H4 (cell line): Measurements from ENCODE around the gene ATF7IP2. TPM values are rescaled to one million over a fixed set of nuclear protein-coding genes. Genes with fewer than 3 reads are reported as not detected.
A peak's percentile ranks its signal among the peaks of the same experiment; 100 is the strongest.
"Not testable (repeated sequence)": the region's sequence is repeated elsewhere in the genome, so short reads cannot be mapped to it uniquely, and the experiment has no call there.

Experiments
- DNase-seq: peaks from one replicate; pipeline ENCODE4 v3.0.0-alpha.2; 2015; ENCODE audit warnings: low spot score
- total RNA-seq: library from RNA; depleted of rRNA; stranded (reverse); fragments of >200 nt; shearing (Covaris generic); gene quantifications from 2 replicates; pipeline ENCODE4 v1.2.3, GENCODE V29; 2014

Gene ATF7IP2
- total RNA-seq, 1 experiment from 2014 or later, result not detected

DNA sequence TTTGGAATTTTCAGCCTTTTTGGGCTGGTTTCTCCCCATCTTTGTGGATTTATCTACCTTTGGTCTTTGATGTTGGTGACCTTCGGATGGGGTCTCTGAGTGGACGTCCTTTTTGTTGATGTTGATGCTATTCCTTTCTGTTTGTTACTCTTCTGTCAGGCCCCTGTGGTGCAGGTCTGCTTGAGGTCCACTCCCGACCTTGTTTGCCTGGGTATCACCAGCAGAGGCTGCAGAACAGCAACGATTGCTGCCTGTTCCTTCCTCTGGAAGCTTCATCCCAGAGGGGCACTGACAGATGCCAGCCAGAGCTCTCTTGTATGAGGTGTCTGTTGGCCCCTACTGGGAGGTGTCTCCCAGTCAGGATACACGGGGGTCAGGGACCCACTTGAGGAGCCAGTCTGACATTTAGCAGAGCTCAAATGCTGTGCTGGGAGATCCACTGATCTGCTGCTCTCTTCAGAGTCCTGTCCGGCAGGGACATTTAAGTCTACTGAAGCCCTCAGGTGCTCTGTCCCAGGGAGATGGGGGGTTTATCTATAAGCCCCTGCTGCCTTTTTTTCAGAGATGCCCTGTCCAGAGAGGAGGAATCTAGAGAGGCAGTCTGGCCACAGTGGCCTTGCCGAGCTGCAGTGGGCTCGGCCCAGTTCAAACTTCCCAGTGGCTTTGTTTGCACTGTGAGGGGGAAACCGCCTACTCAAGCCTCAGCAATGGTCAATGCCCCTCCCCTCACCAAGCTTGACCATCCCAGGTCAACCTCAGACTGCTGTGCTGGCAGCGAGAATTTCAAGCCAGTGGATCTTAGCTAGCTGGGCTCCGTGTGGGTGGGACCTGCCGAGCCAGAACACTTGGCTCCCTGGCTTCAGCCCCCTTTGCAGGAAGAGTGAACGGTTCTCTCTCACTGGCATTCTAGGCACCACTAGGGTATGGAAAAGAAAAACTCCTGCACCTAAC is 66.6 kb downstream of the ATF7IP2 start:
- not testable (repeated sequence) for DNase-seq

DNA sequence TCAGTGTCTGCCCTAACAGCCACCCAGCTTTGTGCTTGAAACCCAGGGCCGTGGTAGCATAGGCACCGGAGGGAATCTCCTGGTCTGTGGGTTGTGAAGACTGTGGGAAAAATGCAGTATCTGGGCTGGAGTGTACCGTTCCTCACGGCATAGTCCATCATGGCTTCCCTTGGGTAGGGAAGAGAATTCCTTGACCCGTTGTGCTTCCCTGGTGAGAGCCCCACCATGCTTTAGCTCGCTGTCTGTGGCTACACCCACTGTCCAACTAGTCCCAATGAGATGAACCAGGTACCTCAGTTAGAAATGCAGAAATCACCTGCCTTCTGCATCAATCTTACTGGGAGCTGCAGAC is 67.3 kb downstream of the ATF7IP2 start:
- DNase-seq, result no peak

DNA sequence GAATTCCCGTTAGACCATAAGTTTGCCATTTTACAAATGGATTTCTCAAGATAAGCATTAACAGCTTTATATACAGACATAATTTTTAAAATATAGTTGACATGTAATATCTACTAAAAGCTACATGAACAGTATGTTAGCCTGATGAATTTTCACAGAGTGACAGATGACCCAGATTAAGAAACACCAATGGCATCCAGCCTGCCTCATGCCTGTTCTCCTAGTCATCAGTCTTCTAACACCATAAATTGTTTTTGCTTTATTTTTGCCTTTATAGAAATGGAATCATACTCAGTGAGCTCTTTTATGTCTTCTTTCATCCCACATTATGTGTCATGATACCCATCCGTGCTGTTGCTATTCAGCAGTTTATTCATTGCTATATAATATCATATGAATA is 80.0 kb downstream of the ATF7IP2 start:
- no peak for DNase-seq

DNA sequence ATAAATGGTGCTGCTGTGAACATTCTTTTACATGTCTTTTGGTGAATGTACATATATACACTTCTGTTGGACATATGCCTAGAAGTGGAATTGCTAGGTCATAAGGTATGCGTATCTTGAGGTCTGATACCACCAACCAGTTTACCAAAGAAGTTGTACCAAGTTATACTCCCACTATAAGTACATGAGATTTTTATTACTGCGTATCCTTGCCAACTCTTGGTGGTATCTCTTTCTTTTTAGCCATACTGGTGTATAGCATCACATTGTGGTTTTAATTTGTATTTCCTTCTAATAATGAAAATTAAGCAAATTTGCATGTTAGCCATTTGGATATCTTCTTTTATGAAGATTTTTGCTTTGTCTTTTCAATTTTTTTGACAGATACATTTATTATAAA is 80.5 kb downstream of the ATF7IP2 start:
- no peak for DNase-seq

DNA sequence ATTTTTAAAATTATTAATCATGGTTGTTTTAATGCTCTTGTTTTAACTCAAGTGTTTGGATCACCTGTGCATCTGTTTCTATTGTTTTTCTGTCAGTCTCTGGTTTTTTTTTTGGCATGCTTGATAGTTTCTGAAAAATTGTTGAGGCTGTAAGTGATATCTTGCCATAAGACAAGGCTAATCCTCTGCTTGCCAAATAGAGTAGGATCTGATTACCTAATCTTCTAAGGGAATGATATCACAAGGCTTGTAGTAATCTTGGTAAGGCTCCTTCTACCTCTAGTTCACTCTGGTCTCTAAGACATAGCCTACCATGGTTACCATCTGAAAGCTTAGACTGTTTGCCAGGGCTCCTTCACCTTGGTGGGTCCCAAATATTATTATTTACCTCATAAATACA is 81.0 kb downstream of the ATF7IP2 start:
- DNase-seq, result no peak

DNA sequence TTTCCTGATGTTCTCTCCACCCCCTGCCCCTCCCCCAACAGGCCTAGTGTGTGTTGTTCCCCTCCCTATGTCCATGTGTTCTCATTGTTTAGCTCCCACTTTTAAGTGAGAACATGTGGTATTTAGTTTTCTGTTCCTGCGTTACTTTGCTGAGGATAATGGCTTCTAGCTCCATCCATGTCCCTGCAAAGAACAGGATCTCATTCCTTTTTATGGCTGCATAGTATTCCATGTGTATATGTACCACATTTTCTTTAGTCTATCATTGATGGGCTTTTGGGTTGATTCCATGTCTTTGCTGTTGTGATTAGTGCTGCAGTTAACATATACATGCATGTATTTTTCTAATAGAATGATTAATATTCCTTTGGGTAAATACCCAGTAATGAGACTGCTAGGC is 90.8 kb downstream of the ATF7IP2 start:
- not testable (repeated sequence) for DNase-seq

DNA sequence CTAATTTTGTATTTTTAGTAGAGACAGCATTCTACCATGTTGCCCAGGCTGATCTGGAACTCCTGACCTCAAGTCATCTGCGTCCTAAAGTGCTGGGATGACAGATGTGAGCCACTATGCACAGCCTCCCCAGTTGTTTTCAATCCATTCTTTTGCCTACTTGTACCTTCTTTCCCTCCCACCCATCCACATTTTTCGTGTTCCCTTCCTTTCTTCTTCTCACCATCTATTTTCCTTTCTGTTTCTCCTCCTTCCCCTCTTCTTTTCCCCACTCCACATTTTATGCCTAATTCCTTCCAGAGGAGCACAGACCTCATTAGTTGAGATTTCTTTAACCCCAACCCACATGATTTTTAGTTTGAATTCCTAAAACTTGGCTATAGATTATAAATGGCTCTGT is 94.3 kb downstream of the ATF7IP2 start:
- no peak for DNase-seq

DNA sequence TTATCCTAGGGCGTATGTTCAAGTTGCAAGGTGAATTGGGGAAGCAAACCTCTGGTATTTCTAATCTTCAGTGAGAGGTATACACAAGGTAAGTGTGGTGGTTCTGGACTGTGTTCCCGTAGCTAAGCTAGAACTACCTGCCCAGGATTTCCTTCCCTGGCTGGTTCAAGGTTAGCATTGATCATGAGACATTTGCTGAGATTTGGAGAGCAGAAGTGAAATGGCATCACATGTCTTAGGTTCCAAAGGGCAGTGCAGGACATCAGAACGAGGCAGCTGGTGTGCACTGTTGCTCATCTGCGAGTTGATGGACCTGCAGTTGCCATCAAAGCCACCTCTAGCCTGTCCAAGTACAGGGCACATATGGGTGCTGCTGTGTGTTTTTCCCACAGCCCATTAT is 99.3 kb downstream of the ATF7IP2 start:
- DNase-seq, result no peak

DNA sequence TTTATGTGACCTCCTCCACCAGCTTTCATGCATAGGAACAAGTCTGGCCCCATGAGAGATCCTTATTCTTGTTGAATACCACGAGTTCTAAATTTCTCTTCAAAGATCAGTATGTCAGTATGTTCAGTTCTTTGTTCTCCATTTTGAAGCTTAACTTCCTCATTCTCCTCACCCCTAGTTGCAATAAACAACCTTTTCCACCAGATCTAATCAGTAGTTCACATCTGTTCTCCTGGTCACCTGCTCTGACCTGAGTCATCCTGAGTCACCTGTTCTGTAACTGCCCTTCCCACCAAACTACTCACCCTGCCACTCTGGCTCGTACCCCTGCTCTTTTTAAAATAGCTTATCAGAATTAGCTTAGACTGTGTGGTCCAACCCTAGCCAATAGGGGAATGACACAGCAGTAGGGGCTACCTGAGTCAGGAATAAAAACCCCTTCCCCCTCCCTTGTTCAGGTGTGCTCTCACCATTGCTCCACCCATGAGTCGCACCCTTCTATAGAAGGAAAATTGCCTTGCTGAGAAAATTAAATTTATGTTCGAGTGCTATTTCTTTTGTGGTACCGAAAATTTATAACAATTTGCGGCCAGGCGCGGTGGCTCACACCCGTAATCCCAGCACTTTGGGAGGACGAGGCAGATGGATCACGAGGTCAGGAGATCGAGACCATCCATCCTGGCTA is 100.0 kb downstream of the ATF7IP2 start:
- no peak for DNase-seq

DNA sequence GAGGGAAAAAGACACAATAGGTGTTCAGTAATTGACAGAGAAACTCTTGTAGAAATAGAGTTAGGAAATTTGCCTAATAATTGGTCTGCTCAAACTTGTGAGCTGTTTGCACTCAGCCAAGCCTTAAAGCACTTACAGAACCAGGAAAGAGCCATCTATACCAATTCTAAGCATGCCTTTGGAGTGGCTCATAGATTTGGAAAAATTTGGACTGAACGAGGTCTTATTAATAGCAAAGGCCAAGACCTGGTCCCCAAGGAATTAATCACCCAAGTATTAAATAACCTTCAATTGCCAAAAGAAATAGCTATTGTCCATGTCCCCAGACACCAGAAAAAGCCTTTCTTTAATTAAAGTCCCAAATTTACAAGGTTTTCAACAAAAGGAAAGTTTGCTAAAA is 104.3 kb downstream of the ATF7IP2 start:
- DNase-seq, result no peak

DNA sequence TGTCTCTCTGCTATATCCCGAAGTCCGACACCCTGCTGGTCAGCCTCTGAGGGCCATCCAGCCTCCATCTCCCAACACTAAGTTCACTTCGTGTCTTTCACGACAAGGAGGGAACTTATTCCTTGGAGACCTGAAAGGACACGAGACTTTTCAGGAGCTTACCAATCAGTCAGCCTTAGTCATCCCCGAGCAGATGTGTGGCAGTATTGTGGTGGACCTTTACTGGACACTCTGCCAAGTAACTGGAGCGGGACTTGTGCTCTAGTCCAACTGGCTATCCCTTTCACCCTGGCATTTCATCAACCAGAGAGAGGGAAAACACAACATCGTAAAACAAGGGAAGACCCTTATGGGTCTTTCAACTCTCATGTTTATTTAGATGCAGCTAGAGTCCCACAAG is 107.4 kb downstream of the ATF7IP2 start:
- no peak for DNase-seq

DNA sequence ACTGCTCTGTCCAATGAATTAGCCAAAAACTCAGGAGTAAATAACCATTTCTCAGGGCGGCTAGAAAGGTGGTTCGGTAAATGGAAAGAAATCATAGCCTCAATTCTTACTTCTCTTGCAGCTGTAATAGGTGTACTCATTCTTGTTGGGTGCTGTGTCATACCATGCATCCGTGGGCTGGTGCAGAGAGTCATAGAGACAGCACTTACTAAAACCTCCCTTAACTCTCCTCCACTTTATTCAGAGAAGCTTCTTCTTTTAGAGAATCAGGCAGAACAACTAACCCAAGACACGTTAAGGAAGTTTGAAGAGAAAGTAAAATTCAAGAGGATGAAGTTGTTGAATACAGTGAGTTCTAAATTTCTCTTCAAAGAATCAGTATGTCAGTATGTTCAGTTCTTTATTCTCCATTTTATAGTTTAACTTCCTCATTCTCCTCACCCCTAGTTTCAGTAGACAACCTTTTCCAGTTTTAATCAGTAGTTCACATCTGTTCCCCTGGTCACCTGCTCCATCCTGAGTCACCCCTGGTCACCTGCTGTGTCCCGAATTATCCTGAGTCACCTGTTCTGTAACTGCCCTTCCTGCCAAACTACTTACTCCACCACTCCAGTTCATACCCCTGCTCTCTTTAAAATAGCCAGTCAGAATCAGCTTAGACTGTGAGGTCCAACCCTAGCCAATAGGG is 108.6 kb downstream of the ATF7IP2 start:
- no peak for DNase-seq

DNA sequence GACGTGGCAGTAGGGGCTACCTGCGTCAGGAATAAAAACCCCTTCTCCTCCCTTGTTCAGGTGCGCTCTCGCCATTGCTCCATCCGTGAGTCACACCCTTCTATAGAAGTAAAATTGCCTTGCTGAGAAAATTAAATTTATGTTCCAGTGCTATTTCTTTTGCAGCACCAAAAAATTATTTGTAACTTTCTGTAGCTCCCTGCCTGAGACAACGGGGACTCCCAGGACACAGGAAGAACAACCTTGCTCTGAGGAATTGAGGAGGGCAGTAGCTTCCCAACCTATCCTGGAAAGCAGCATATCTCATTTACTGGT is 109.1 kb downstream of the ATF7IP2 start:
- DNase-seq, result no peak

DNA sequence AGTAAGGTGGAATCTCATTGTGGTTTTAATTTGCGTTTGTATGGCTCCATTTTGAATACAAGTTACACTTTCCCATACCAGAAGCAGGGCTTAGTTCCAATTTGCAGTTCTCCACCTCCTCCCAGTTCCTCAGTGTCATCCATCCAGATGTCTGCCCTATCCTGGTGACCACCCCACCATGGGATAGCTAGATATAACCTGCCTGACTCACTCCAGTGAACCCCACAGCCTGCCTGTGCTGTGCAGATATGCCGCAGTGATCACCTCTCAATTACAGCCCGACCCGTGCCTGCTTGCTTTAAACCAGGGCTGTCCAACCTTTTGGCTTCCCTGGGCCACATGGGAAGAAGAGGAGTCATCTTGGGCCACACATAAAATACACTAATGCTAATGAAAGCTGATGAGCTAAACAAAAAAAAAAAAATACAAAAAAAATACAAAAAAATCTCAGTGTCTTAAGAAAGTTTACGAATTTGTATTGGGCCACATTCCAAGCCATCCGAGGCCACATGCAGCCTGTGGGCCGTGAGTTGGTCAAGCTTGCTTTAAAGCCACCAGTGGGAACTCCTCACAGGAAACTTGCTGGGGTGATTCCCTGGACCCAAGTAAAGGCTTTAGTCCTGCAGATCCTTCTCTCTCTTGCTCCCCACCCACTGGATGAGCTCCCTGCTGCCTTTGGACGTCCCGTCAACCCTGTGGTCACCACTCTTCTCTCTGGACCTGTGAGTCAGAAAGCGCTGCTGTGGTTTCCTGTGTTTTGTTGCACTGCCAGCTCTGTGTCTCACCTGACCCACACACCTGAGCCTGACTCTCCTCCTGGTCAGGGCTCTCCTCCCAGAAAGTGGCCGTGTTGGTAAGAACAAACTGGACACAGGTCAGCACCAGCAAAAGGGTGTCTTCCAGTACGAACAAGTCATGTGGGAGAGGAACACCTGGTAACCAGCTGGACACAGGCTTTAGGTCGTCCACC is 111.6 kb downstream of the ATF7IP2 start:
- DNase-seq, result peak; percentile 13

DNA sequence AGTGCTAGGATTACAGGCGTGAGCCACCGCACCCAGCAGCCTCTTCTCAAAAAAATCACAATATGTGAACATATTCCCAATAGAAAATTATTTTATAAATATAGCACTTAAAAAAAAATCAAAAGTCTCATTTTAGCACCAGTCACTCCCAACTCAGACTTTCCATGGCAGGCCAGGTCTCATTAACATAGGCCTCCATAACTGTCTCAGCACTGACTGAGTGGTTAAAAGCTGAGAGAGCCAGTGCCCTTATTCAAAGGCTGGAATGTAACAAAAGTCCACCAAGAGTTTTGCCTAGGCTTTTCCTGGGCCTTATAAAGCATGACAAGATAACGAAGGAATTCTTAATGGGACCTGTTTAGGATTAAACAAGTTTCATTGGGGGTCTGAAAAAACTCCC is 114.7 kb downstream of the ATF7IP2 start:
- no peak for DNase-seq

DNA sequence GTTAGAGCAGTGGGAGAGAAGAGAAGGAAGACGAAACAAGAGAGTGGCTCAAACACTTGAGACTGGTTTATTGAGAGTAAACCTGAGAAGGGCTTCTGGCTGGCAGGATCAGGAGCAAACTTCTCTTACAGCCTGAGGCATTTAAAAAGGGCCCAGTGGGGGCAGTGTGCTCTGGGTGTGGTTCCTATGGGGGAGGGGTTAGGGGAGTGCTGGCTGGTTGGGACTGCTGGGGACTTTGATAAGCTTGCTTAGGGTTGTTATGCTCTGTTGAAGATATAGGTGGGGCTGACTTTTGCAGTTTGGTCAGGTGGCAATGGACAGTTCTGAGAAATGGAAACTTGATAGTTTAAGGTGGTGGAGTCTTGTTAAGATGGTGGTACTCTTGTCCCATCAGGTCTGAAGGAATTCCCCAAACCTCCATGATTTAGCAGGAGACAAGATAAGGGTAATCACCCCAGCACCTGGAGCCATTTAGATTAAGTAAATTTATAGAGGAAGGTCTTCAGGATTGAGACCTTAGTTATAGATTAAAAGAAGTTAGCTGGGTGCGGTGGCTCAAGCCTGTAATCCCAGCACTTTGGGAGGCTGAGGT is 115.3 kb downstream of the ATF7IP2 start:
- no peak for DNase-seq

DNA sequence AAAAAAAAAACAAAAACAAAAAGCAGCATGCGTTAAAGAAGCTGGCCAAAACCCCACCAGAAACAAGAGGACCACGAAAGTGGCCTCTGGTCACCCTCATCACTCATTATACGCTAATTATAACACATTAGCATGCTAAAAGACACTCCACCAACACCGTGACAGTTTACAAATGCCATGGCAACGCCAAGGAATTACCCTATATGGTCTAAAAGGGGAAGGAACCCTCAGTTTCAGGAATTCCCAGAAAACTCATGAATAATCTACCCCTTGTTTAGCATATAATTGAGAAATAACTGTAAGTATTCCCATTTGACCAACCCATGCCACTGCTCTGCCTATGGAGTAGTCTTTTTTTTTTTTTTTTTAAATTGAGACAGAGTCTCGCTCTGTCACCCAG is 116.9 kb downstream of the ATF7IP2 start:
- DNase-seq, result no peak

DNA sequence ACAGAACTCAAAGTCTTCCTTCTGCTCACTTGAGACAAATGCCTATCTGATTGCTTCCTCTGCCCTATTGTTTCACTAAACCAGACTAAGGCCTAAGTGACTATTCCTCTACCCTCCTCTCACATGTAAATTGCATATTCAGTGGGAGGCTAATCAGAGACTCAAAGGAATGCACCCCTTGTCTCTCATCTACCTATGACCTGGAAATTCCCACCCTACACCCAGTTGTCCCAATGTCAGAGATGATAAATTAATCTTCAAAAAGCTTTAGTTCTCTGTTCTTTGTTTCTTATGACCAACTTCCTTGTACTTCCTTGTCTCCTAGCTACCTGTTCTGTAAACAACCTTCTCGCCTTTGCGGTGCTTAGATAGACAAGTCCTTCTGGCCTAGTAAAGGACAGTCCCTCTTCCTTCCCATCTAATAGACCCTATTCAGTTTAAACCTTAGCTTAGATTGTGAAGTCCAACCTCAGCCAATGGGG is 118.6 kb downstream of the ATF7IP2 start:
- DNase-seq, result no peak

DNA sequence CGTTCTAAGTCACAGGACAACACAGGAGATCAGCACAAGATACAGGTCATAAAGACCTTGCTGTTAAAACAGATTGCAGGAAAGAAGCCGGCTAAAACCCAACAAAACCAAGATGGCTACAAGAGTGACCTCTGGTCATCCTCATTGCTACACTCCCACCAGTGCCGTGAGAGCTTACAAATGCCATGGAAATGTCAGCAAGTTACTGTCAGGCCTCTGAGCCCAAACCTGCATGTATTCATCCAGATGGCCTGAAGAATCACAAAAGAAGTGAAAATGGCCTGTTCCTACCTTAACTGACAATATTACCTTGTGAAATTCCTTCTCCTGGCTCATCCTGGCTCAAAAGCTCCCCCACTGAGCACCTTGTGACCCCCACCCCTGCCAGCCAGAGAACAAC is 119.4 kb downstream of the ATF7IP2 start:
- DNase-seq, result not testable (repeated sequence)

DNA sequence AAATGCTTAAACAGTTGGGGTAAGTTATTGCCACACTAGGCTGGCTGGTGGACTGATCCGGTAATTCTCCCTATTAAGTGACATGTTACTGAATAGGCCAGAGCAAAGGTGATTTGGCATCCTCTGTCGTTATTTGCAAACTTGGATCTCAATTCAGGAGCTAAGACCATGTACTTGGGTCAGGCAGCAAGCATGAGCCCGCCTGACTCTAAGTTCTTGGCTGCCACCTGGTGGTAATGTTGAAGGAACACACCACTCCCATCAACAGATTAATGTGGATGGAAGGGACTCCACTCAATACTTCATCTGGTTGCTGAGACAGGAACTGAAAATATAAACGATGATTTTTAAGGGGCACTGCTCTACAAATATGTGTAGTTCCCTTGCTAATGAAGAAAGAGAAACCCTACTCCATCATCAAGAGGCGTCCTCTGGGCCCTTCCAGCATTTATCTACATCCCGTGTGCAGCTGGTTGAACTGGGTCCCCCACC is 123.7 kb downstream of the ATF7IP2 start:
- DNase-seq, result peak; percentile 85

DNA sequence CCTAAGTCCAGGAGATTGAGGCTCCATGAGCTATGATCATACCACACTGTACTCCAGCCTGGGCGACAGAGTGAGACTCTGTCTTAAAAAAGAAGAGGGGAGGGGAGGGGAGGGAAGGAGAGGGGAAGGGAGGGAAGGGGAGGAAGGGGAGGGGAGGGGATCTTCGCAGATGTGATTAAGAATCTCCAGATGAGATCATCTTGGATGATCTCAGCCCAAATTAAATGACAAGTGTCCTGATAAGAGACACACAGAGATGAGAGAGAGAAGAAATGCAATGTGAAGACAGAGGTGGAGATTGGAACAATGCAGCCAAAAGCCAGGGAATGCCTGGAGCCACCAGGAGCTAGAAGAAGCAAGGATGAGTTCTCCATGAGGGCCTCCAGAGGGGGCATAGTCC is 124.4 kb downstream of the ATF7IP2 start:
- DNase-seq, result no peak
